ENCODE data around the gene PRSS57. TPM values are rescaled to one million over a fixed set of nuclear protein-coding genes. Genes with fewer than 3 reads are reported as not detected.

The PRSS57 gene
- total and polyA plus RNA-seq, 2 of the 8 experiments (the other 6 are each of a cell fraction or from before 2014, with no cell fraction given): not detected

DNA sequence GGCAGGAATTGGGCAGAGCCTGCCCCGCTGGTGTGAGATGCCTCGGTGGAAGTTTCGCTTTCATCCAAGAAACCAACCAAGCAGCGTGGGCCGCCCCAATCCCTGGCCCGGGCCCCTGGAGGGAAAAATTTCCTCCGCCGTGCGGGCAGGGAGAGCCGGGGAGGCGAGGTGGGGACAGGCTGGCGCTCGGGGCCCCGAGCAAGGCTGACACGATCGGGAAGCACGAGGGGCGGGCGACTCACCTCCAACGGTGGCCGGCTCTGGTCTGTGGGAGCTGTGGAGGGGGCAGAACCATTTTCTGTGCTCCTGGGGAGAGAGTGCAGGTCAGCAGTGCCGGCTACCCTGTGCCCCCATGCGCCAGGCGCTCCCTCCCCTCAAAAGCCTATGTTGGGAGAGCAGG, 43.3 kb downstream of the PRSS57 start (continued):
- TF ChIP-seq CTCF (IDR thresholded peaks at IDR 0.05; ENCODE audit: control extremely low read depth in 1 of 3, insufficient read depth in 1 of 3, low read depth in 1 of 3, low read length in 3 of 3) (no peak), SP4 (IDR thresholded peaks at IDR 0.05; ENCODE audit: low read length) (no peak)
- TF ChIP-seq, protein P1, sequence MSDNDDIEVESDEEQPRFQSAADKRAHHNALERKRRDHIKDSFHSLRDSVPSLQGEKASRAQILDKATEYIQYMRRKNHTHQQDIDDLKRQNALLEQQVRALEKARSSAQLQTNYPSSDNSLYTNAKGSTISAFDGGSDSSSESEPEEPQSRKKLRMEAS (IDR thresholded peaks at IDR 0.05): no peak

All from H1 (cell line).